Parathyroid adenoma (tissue), 2 donors: ENCODE data around the gene PRR33.

Source experiments
- H2AFZ ChIP-seq: fragments of 300-600 bp; sonication (generic); one replicate; pipeline ENCODE4 v1.7.0; 2017; ENCODE audit warnings: antibody characterized with exemption, mild to moderate bottlenecking
- H3K27ac ChIP-seq: fragments of 300-600 bp; sonication (generic); one replicate; pipeline ENCODE4 v1.7.0; 2017
- H3K27me3 ChIP-seq: fragments of 300-600 bp; sonication (generic); one replicate; pipeline ENCODE4 v1.7.0; 2017; ENCODE audit warnings: low read length; ENCODE audit not compliant: control insufficient read depth, insufficient read depth
- H3K36me3 ChIP-seq: fragments of 300-600 bp; sonication (generic); one replicate; pipeline ENCODE4 v1.7.0; 2017; ENCODE audit warnings: low read length; ENCODE audit not compliant: control insufficient read depth, insufficient read depth
- H3K4me1 ChIP-seq: fragments of 300-600 bp; sonication (generic); one replicate; pipeline ENCODE4 v1.7.0; 2017; ENCODE audit warnings: control low read depth
- H3K4me2 ChIP-seq: fragments of 300-600 bp; sonication (generic); one replicate; pipeline ENCODE4 v1.7.0; 2017; ENCODE audit warnings: low read length
- H3K4me3 ChIP-seq: fragments of 300-600 bp; sonication (generic); one replicate; pipeline ENCODE4 v1.7.0; 2017; ENCODE audit warnings: low read depth, low read length
- H3K79me2 ChIP-seq: fragments of 300-600 bp; sonication (generic); one replicate; pipeline ENCODE4 v1.7.0; 2017; ENCODE audit warnings: control low read depth
- H3K9ac ChIP-seq: fragments of 300-600 bp; sonication (generic); one replicate; pipeline ENCODE4 v1.7.0; 2017; ENCODE audit warnings: mild to moderate bottlenecking
- H3K9me3 ChIP-seq: fragments of 300-600 bp; sonication (generic); one replicate; pipeline ENCODE4 v1.7.0; 2017; ENCODE audit warnings: low read length; ENCODE audit not compliant: control insufficient read depth
- CTCF ChIP-seq: fragments of 300-600 bp; sonication (generic); IDR thresholded peaks from one replicate; pipeline ENCODE4 v1.7.0; 2017; ENCODE audit warnings: antibody characterized with exemption, mild to moderate bottlenecking
- donor health status: primary hyperparathyroidism.

Gene PRR33

GRCh38 chr11:1851468-1852180 is 40.1 kb downstream of the PRR33 start:
- no peaks in the 10 kb centered on the region for H3K4me1 ChIP-seq
- no peak for TF ChIP-seq CTCF
- no peak overlapping the region for H3K27ac ChIP-seq

GRCh38 chr11:1848640-1849430 is 42.9 kb downstream of the PRR33 start:
- Histone ChIP-seq H3K36me3 (no peaks in the 10 kb centered on the region), H3K27ac (no peak overlapping the region), H3K4me1 (no peaks in the 10 kb centered on the region), H3K4me3 (no peak overlapping the region), H3K27me3 (no peaks in the 10 kb centered on the region), H3K79me2 (no peaks in the 10 kb centered on the region), H2AFZ (no peak overlapping the region), H3K4me2 (no peak overlapping the region), H3K9me3 (no peaks in the 10 kb centered on the region), H3K9ac (no peak overlapping the region)
- TF ChIP-seq CTCF, result no peak

More at GRCh38 chr11:1851468-1852180, 40.1 kb downstream of the PRR33 start:
- H3K27me3 ChIP-seq, result no peaks in the 10 kb centered on the region
- no peak overlapping the region for H3K9ac ChIP-seq
- no peaks in the 10 kb centered on the region for H3K36me3 ChIP-seq
- no peaks in the 10 kb centered on the region for H3K79me2 ChIP-seq
- no peak overlapping the region for H2AFZ ChIP-seq
- no peak overlapping the region for H3K4me3 ChIP-seq
- no peaks in the 10 kb centered on the region for H3K9me3 ChIP-seq
- no peak overlapping the region for H3K4me2 ChIP-seq

- no peaks in the 10 kb centered on the region for H3K36me3 ChIP-seq
- H2AFZ ChIP-seq, result no peak overlapping the region
- no peak overlapping the region for H3K9ac ChIP-seq
- H3K9me3 ChIP-seq, result no peaks in the 10 kb centered on the region
- no peak for TF ChIP-seq CTCF
- H3K79me2 ChIP-seq, result no peaks in the 10 kb centered on the region
- H3K4me3 ChIP-seq, result no peak overlapping the region
- no peaks in the 10 kb centered on the region for H3K4me1 ChIP-seq
- no peak overlapping the region for H3K27ac ChIP-seq
- H3K27me3 ChIP-seq, result no peaks in the 10 kb centered on the region
- no peak overlapping the region for H3K4me2 ChIP-seq
These were observed 43.6 kb downstream of the PRR33 start for GRCh38 chr11:1847926-1848639.

GRCh38 chr11:1847006-1847735 is 44.5 kb downstream of the PRR33 start:
- Histone ChIP-seq H3K79me2 (no peaks in the 10 kb centered on the region), H3K36me3 (no peaks in the 10 kb centered on the region), H3K4me3 (no peak overlapping the region), H3K4me2 (no peak overlapping the region), H3K9me3 (no peaks in the 10 kb centered on the region), H3K27ac (no peak overlapping the region), H3K27me3 (no peaks in the 10 kb centered on the region), H3K4me1 (no peaks in the 10 kb centered on the region), H3K9ac (no peak overlapping the region), H2AFZ (no peak overlapping the region)
- no peak for TF ChIP-seq CTCF
